AG04450 (cell line): ENCODE data around the gene DGKZ. TPM values are rescaled to one million over a fixed set of nuclear protein-coding genes. Genes with fewer than 3 reads are reported as not detected.

Source experiments
- CTCF ChIA-PET: fragments of 300-600, 350-600 bp; formaldehyde crosslinking; extraction: SDS; loops from one replicate; lab custom pipeline; 2022; ENCODE audit warnings: antibody characterized with exemption, inconsistent platforms; lab: Charles Lee
- POLR2A ChIA-PET: fragments of 350-600 bp; formaldehyde crosslinking; extraction: SDS; loops from one replicate; lab custom pipeline; 2021; ENCODE audit warnings: antibody characterized with exemption, inconsistent platforms; lab: Yijun Ruan, JAX
- DNase-seq: peaks from one replicate; pipeline ENCODE4 v3.0.0-alpha.2; 2011; ENCODE audit warnings: low read depth, low spot score
- H3K27ac ChIP-seq: one replicate; pipeline ENCODE4 v1.5.1; 2012; ENCODE audit warnings: low read depth, low read length, control low read depth
- H3K27me3 ChIP-seq: one replicate; pipeline ENCODE4 v1.6.0; 2012; ENCODE audit warnings: low read length; ENCODE audit not compliant: control insufficient read depth, insufficient read depth
- H3K4me3 ChIP-seq: 2 replicates; pipeline ENCODE4 v1.5.1; 2011; ENCODE audit warnings: mild to moderate bottlenecking, low read depth, low read length, control low read depth
- H3K9me3 ChIP-seq: 2 replicates; pipeline ENCODE4 v1.5.1; 2012; ENCODE audit warnings: low read length; ENCODE audit not compliant: control insufficient read depth, insufficient read depth
- CTCF ChIP-seq: IDR thresholded peaks from 2 replicates; pipeline ENCODE4 v1.5.1; 2011; ENCODE audit warnings: low read depth, low read length, control low read depth, inconsistent platforms
- polyA plus RNA-seq: library from polyadenylated mRNA; depleted of rRNA; stranded (reverse); fragments of >200 nt; gene quantifications from 2 replicates; pipeline ENCODE4 v1.2.3, GENCODE V29; 2011

Gene DGKZ
- polyA plus RNA-seq, 1 experiment, result 15.8 TPM

- no peaks in the 10 kb centered on the region for H3K9me3 ChIP-seq
- ChIA-PET CTCF (no interaction called here), POLR2A (no interaction called here)
- no peak overlapping the region for H3K4me3 ChIP-seq
- H3K27ac ChIP-seq, result no peak overlapping the region
- TF ChIP-seq CTCF, result no peak
- no peak for DNase-seq
- H3K27me3 ChIP-seq, result no peaks in the 10 kb centered on the region
Observed at GRCh38 chr11:46418751-46419150, 71.5 kb downstream of the DGKZ start.

DNA sequence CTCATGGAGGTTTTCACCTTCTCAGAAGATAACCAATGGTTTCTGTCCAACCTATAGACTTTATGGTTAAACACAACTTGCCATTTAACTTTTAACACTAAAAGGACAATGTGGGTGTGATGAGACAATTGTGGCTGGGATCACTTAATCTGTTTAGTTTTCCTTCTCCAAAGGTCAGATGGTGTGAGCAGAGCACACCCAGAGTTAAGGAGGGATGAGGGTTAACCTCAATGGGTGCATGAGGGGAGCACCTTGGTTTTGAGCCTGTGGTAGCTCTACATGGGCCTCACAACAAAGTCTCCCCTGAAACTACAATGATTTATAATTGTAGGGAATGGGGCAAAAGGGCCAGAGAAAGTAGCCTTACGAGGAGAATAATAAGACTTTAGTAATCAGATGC lies 73.2 kb downstream of the DGKZ start:
- POLR2A ChIA-PET, result interaction anchor here (0.5 kb wide), 1 partner anchor 131 kb away, joined by 7 read pairs; no protein-coding TSS in a partner anchor

DNA sequence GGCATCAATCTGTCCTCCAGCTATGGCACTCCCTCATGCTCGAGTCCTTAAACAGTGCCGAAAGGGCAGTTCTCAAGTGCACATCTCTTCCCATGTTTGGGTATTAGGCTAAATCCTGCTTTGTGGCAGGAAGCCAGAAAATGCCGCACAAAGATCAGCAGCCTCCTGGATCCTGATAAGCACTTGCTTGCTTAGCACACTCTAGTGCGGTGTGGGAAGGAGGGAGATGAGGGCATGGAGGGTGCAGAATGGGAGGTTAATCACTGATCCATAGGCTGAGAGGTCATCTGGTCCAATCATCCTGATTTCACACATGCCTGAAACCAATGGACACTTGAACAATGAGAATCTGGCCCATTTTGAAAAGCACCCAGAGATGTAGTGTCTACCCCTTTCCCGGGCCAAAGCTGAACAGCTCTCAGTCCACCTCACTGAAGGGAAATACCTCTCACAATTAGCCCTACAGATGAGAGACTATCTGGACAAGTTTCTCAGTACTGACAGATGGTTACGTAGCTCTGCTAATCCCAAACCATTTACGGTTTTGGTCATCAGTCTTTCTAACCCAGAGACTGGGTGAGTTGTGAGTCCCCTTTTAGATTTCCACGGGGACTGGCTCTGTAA lies 74.1 kb downstream of the DGKZ start:
- H3K27ac ChIP-seq, result no peak overlapping the region
- no peak for DNase-seq
- TF ChIP-seq CTCF, result no peak
- POLR2A ChIA-PET, result no interaction called here
- CTCF ChIA-PET, result interaction anchor here (1.0 kb wide), 1 partner anchor 11 kb away, joined by 3 read pairs; no protein-coding TSS in a partner anchor
- no peak overlapping the region for H3K4me3 ChIP-seq
- H3K9me3 ChIP-seq, result no peaks in the 10 kb centered on the region
- no peaks in the 10 kb centered on the region for H3K27me3 ChIP-seq

More for the DNA sequence above, 73.2 kb downstream of the DGKZ start:
- no peak for TF ChIP-seq CTCF
- DNase-seq, result no peak
- H3K9me3 ChIP-seq, result no peaks in the 10 kb centered on the region
- no peak overlapping the region for H3K27ac ChIP-seq
- CTCF ChIA-PET, result no interaction called here
- H3K27me3 ChIP-seq, result no peaks in the 10 kb centered on the region
- no peak overlapping the region for H3K4me3 ChIP-seq

GRCh38 chr11:46422588-46422987 lies 75.3 kb downstream of the DGKZ start:
- DNase-seq, result no peak
- no peak for TF ChIP-seq CTCF
- Histone ChIP-seq H3K9me3 (no peaks in the 10 kb centered on the region), H3K4me3 (no peak overlapping the region), H3K27me3 (no peaks in the 10 kb centered on the region), H3K27ac (no peak overlapping the region)
- CTCF ChIA-PET, result interaction anchor here (0.6 to 1.0 kb wide), 2 partner anchors 12 to 125 kb away, joined by 3 read pairs; no protein-coding TSS in a partner anchor
- POLR2A ChIA-PET, result no interaction called here

GRCh38 chr11:46426233-46426991 lies 79.1 kb downstream of the DGKZ start:
- no peak for DNase-seq
- ChIA-PET POLR2A (no interaction called here), CTCF (interaction anchor here (1.3 kb wide), 1 partner anchor 103 kb away, joined by 3 read pairs; no protein-coding TSS in a partner anchor)
- no peak for TF ChIP-seq CTCF
- H3K27me3 ChIP-seq, result no peaks in the 10 kb centered on the region
- H3K27ac ChIP-seq, result no peak overlapping the region
- H3K4me3 ChIP-seq, result no peak overlapping the region
- H3K9me3 ChIP-seq, result no peaks in the 10 kb centered on the region
